Putamen (tissue), 1 donor: ENCODE data around the gene KIAA1328.
A peak's percentile ranks its signal among the peaks of the same experiment; 100 is the strongest.
"Not testable (repeated sequence)": the region's sequence is repeated elsewhere in the genome, so short reads cannot be mapped to it uniquely, and the experiment has no call there.

ENCODE experiments used
- DNase-seq: peaks from one replicate; pipeline ENCODE4 v3.0.0-alpha.2; 2016; ENCODE audit warnings: low spot score

Gene KIAA1328

DNA sequence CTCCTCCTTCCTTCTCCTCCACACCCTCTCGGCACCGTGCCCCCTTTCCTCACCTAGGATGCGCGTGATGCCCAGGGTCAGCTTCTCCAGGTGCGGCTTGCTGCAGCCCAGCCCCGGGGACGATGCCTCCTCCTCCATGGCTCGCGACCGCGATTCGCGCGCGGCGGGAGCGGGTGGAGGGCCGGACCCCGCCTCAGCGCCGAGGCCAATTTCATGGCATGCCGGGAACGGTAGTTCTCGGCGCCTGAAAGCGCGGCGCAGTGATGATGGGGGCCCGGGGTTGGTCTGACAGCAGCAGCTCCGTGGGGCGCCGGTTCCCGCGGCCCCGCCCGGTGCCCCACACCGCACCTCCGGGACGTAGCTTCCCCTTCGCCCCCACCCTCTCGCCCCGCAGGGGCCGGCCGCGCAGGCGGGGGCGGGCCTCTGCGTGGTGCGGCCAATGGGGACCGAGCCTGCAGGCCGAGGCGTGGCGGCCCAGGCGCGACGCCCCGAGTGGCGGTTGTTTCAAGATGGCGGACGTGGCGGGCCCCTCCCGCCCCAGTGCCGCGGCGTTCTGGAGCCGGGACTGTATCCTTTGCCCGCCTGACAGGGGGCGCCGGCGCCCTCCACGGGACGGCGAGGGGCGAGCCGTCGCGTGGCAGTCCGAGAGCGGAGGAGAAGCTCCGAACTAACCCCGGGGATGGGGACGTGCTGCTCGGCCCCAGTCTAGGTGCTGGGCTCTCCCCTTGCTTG lies at the start of gene KIAA1328, which contains the start of gene TPGS2:
KIAA1328 (plus strand) TSS at position 498 of the 732 bp plus-strand sequence; CDS start at position 510, 12 bp downstream.
TPGS2 (minus strand) TSS at position 373 of the 732 bp plus-strand sequence; CDS start at position 138, 235 bp downstream.
- peak; percentile 89 for DNase-seq

DNA sequence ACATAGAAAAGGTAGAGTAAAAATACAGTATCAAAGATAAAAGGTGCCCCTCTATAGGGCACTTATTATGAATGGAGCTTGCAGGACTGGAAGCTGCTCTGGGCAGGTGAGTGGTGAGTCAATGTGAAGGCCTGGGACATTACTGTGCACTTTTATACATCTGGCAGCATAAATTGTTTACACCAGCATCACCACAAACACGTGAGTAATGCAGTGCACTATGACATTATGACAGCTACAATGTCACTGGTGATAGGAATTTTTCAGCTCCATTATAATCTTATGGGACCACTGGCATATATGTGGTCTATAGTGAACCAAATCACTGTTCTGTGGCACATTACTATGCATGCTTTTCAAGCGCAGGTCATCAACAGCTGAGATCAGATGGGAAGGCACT lies 48.2 kb upstream of the KIAA1328 start:
- DNase-seq: no peak

DNA sequence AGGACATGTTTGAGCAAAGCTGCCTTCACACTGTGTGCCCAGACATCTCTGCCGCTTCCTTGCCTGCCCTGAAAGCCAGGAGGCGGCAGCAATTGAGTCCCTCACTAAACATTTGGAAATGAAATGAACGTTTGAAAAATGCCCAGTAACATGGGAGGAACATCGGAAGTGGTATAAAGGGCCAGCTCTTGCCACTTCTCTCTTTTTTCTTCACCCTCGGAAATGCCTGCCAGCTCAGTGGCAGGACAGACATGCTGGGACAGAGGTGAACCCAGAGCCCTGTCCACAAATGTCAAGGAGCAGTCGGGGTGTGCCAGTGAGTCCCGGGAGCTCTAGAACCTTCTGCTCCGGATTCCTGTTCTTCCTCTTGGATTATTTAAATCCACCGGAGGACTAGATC lies 46.2 kb upstream of the KIAA1328 start:
- no peak for DNase-seq

DNA sequence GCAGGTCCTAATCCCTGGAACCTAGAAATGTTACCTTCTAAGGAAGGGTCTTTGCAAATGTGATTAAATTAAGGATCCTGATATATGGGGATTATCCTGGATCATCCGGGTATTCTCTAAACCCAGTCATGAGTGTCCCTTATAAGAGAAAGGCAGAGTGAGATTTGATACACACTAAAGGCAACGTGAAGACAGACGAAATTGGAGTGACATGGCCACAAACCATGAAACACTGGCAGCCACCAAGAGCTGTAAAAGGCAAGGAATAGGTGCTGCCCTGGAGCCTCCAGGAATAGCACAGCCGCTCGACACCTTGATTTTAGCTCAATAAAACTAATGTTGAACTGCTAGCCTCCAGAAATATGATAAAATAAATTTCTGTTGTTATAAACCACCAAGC lies 45.1 kb upstream of the KIAA1328 start:
- no peak for DNase-seq

DNA sequence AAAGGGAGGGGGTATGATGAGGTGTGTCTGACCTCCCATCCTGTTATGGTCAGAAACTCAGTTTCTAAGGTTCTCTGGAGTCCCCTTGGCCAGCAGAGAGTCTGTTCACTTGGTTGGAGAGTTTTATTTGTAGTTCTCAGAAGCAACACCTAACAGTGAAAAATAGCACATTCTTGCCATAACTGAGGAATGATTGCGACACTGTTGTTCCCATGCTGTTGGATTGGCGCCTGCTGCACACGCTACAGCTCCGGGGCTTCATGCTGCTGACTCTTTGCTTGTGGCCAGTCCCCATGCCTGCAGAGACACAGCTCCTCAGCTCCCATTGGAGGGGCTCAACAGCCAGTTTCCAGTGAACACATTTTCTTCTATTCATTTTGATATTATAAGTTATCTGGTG lies 42.2 kb upstream of the KIAA1328 start:
- no peak for DNase-seq

DNA sequence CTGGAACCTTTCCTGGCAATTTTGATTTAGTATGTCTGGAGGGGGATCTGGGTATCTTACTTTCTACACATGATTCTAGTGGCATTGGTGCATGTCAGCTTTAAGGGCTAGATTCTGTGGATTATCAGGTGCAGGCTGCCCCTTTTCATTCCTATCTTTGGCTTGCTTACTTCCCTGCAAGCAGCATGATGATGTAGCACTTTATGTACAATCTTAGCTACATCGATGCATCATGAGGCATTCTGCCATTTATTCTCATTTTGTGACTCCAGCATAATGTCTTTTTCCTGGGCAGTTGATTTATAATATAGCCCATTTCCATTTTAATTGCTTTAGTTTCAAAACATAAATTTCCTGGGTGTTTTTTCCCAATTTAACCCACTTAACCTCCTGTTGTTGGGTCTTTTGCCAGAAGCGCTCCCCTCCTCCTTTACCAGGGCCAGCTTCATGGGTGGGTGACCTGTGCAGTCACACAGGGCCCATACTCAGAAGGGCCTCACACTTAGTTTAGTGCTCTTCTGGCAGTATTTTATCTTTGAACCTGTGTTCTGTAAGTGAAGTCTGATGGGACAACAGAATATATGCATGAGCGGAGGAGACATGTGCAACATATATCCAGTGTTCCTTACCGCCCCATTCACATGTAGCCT lies 36.2 kb upstream of the KIAA1328 start:
- DNase-seq: no peak

DNA sequence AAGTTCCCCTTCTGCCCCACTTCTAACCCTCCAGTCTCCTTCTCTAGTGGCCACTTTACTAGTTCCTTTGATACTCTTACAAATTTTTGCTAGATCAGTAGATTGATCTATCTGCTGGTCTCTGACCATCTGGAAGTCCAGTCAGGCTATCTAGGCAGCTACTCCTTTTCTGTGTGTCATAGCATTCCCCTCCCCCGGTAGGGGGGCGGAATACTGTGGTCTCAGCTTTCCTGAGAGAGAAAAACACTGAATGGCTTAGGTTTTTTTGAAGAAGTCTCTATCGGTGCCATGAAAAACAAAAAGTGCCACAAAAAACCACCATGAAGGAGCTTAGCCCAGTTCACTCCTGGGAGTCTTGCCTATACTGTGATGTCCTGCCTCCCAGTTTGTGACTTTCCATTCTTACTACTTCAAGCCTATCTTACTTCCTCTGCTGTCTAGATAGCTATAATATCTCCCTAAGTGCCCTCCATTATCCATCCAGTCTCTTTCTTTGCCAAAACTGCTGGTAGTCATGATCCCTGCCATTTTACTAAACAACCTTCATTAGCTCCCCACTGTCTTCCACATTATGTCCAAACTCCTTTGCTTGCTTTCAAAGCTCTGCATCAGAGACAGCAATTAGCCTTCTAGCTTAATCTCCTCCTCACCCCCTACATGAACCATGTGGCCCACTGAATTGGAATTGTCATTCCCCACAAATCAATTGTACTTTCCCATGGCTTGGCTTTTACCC lies 30.0 kb upstream of the KIAA1328 start:
- no peak for DNase-seq

DNA sequence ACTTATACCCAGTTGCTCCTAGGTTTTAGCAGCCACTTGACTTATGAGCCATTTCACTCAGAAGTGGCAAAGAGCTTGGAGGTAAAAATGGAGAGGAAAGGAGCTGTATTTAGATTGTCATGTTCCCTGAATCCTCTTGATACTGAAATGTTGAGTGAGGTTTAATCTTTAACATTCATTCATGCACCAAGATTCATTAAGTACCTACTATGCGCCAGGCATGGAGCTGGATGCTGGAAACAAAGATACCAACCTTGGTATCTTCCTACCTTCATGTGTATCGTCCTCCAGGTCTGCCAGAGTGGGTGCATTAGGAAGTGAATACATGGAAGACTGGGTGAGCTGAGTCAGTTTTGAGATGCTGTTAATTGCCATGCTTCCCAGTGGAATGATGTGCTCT lies 23.8 kb upstream of the KIAA1328 start:
- no peak for DNase-seq

DNA sequence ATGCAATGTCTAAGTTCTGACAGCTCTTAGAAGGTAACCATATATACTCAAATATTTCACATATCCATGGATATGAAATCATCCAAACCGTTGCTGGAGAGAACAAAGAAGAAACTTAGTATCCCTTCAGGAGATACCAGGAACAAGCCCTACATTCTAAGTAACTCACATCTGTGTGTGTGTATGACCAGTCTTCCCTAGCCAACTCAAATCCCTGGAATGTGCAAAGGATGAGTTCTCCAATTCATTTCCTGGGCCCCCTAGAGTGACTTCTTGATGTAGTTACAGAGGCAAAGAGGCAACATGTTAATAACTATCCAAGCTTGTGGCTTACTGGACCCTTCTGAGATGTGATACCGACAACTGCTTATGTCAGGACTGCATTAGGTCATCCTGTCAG lies 20.2 kb upstream of the KIAA1328 start:
- no peak for DNase-seq

DNA sequence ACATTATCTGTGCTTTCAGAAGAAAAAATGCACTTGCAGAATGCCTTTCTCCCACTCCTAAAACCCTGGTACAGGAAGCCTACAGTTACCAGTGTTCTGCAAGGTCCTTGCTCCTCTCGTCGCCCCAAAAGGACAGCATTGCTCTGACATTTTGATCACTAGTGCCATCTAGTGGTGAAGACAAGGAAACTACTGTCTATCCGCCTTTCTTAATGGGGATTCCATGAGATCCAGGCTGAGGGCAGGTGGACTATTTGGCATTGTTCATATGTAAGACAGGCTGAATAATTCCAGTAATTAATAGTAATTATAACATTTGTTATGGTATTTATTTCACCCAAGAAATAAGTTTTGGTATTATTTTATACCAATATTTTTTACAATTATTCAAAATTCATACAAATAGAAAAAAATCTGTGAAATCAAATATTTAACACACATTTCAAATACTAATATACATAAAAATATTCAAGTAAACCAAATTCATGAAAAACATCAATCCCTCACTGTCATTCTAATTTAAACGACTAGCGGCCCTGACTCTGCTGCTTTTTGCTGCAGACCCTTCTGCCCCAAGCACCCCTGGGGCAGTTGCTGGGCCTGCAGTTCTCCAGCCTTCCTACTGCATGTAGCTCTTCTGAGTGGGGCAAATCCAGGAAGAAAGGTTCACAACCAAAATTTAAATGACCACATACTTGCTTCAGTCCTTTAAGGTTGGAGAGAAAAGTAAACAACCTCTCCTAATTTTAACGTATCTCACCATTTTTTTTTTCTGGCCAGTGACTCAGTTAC lies 19.1 kb upstream of the KIAA1328 start:
- DNase-seq: peak; percentile 63

DNA sequence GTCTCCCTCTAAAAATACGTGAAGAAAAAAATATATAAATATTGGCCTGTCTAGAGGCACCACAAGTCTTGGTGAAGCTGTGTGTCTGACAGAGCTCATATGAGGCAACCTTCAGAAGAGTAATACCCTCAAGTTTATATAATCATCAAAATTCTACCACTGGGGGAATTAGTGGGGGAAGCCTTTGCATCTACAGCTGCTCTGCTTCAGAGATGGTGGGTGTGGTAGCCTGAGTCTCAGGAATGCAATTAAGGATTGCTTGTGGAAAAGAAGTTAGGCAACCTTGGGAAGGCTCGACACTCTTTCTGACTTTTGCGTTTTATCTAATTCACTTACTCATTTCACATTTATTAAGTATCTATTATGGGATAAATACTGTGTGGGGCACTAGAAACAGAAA lies 17.5 kb upstream of the KIAA1328 start:
- peak; percentile 40 for DNase-seq

DNA sequence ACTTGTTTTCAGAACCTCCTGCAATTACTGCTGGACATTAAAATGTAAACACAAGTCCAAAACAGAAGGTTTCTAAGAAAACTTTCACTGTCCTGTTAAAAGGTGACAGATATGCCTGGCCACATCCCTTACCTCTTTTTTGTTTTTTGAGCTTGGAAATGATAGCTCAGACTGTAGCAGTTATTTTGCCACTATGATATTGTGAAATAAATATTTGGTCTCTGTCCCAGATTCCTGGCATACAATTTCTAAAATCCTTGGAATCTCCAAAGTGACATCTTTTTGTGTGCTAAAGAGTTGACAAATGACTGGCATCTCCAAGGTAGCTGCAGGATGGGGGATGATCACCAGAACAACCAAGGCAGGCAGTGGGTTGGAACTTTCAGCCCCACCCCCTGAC lies 17.0 kb upstream of the KIAA1328 start:
- DNase-seq: no peak

DNA sequence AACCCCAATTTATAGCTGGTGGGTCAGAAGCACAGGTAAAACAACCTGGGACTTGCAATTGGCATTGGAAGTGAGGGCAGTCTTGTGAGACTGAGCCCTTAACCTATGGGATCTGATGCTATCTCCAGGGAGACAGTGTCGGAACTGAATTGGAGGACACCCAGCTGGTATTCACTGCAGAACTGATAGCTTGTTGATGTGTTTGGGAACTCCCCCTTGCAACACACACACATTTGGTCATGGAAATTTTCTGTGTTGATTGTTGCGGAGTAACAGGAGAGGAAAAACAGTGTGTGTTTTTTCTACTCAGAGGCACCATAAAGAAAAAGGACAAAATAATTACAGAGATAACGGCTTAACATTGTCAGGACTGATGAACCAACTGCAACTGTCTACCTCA lies 16.2 kb upstream of the KIAA1328 start:
- no peak for DNase-seq

DNA sequence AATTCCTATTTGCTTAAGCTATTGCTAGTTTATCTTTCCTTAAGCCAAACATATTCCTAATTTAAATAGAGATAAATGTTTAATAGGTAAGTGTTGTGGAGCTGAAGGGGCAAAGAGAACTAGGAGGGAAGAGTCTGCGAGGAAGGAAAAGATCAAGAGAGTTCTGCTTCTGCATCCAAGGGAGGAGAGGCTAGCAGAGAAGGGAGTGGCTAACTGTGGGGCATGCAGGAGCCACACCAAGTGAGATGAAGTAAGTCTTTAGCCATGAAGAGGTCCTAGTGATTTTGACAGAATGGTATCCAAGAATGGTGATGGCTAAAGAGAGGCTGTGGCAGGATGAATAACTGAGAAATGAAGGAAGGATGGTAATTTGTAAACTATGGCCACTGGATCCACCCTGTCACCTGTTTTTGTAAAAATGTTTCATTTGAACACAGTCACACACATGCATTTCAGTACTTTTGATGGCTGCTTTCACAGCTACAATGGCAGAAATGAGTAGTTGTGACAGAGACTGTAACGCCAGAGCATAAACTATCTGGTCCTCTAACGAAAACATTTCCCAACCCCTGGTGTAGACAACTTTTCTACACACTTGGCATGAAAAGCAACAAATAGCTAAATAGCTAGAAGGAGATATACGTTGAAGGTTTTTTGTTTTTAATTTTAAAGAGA lies 15.7 kb upstream of the KIAA1328 start:
- DNase-seq: no peak

DNA sequence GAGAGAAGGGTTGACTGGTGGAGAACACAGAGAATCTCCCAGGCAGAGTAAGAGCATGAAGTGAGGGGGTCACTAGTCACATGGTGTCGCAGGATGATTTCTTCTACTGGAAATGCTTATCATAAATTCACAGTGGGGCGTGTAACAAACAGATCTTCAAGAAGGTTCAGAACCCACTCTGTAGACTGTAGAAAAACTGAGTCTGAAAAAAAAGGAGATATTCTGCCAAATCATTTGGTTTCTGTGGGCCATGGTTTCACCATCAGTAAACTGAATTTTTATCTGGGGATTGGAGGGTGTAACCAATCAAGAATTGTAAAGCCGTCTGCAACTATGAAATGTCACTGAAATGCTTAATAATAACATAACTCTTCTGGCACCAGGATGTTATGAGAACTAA lies 15.1 kb upstream of the KIAA1328 start:
- no peak for DNase-seq

DNA sequence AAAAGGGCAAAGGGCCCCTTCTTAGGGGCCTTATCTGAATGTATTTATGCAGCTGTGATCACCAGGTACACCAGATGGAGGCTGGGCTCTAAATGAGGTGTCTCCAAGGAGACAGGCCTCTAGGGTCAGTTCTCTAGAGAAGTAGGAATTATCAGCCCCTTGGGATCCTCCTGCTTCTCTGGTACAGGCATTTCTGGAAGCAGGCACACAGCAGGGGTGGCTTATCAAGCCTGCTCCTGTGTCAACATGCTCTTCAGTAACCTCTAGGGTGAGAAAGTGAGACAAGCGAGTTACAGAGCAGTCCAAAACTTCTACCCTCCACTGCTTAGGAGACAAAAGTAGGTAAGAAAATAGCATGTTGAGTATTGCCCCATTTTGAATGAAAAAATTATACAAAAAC lies 13.9 kb upstream of the KIAA1328 start:
- DNase-seq: no peak

DNA sequence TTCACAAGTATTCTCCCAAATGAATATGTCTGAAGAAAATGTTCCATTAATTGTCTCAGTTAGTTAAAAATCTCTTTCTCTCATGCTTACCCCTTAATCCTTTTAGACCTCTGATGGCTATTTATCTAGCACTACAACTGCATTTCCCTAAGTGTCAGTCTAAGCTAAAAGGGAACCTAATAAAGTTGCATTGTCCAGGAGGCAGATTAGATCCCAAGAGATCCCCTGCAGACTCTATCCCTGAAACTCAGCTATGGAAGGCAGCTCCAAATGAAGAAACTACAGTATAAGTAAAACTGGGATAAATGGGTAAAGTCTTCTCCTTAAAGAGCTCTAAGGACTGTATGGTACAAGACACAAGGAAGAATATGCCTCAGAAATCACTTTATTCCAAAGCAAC lies 12.8 kb upstream of the KIAA1328 start:
- not testable (repeated sequence) for DNase-seq

DNA sequence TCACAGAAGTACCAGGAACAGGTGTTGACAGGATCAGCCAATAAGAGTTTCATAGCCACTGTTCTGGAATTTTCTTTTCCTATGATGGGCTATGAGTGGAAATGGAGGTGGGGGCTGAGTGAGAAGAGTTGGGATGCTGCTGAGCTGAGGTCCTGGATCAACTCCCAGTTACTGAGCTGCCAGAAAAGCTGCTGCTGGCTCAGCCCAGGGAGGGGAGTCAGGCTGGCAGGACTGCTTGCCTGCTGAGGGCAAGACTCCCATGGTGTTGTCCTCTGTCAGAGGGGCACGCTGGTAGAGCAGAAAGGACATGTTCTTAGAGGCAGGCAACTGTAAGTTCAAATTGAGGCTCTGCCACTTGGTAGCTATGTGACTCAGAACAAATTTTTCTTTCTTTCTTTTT lies 11.9 kb upstream of the KIAA1328 start:
- no peak for DNase-seq

DNA sequence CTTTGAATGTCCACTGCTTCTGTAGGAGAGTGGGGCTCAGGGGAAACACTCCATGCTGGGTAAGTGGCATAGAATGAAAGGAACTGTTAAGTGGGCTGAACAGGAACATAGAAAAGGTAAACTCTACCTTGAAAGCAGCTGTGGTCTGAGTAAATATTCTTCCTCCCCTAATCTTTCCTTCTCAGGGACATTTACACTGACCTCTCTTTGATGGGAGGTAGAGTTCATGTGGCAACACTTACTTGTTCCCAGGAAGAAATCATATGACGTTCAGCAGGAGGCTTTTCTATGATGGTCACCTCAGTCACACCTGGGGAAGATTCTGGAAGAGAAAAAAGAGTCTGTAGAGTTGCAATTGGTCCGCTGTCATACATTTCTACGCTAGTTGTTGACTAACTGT lies 10.3 kb upstream of the KIAA1328 start:
- no peak for DNase-seq

DNA sequence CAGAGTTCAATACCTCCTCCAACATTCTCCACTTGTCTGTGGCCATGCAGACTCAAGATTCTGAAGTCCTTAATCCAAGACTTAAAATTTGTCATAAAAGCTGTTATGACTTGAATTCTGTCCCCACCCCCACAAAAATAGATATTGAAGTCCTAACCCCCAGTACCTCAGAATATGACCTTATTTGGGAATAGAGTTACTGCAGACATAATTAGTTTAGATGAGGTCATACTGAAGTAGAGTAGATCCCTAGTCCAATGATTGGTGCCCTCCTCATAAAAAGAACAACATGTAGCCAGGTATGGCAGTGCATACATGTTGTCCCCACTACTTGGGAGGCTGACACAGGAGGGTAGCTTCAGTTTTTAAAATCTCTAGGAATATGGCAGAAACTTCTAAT lies 9.3 kb upstream of the KIAA1328 start:
- DNase-seq: no peak

DNA sequence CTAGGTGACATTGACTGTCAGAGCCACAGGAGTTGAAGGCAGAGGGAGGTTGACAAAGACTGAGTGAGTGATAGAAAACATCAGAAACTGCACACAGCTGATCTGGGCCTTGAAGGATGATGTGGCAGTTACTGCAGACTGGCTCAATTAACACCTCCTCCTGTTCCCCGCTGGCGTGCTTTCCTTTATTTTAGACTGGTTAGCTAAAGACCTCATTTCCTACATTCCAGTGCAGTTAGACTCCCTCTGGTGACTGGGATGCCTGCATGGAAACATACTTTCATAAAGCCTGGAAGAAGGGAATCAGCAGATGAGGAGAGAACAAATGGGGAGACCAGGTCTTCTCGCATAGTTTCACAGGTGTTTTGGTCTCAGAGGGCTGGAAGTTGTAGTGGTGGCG lies 7.2 kb upstream of the KIAA1328 start:
- peak; percentile 8 for DNase-seq

DNA sequence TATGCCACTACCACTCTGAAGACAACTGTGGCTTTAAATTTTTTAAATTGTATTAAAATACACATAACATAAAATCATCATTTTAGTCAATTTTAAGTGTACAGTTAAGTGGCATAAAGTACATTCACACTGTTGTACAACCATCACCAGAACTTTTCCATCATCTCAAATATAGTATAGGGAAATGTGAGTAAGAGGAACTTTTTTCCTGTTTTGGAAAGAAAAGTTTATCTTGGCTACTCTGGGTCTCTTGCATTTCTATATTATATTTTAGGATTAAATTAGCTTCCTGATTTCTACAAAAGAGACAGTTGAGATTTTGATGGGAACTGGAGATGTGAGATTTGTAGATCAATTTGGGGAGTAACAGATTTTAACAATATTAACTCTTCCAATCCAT lies 3.4 kb upstream of the KIAA1328 start:
- no peak for DNase-seq
